CD4-positive, alpha-beta T cell treated with Interleukin-6 at 100 ng/mL for 8 hours (primary cell): Measurements from ENCODE around the gene GHDC.
"Not testable (repeated sequence)": the region's sequence is repeated elsewhere in the genome, so short reads cannot be mapped to it uniquely, and the experiment has no call there.

Source experiments
- DNase-seq: peaks from one replicate; pipeline ENCODE4 v3.0.0-alpha.2; 2020; ENCODE audit warnings: mixed read lengths, low spot score

The GHDC gene

GRCh38 chr17:42202696-42203095, 8.4 kb upstream of the GHDC start:
- DNase-seq, result no peak

GRCh38 chr17:42202159-42202558, 7.9 kb upstream of the GHDC start:
- DNase-seq, result no peak

- DNase-seq, result no peak
Measured at GRCh38 chr17:42201458-42201772, 7.1 kb upstream of the GHDC start.

GRCh38 chr17:42200706-42201457, 6.6 kb upstream of the GHDC start:
- no peak for DNase-seq

GRCh38 chr17:42199416-42200011, 5.2 kb upstream of the GHDC start:
- DNase-seq, result no peak

GRCh38 chr17:42198897-42199296, 4.6 kb upstream of the GHDC start:
- DNase-seq, result no peak

- DNase-seq, result no peak
Measured at GRCh38 chr17:42197564-42198156, 3.4 kb upstream of the GHDC start.

- no peak for DNase-seq
Measured at GRCh38 chr17:42193216-42193968, 902 bp downstream of the GHDC start.

GRCh38 chr17:42192189-42193126, 1.8 kb downstream of the GHDC start:
- DNase-seq, result no peak

- no peak for DNase-seq
Measured at GRCh38 chr17:42191275-42191608, 3.1 kb downstream of the GHDC start.

GRCh38 chr17:42190491-42191274, 3.6 kb downstream of the GHDC start:
- DNase-seq, result no peak

- no peak for DNase-seq
Measured at GRCh38 chr17:42189651-42189965, 4.7 kb downstream of the GHDC start.

- no peak for DNase-seq
Measured at GRCh38 chr17:42188749-42189650, 5.3 kb downstream of the GHDC start.

- DNase-seq, result no peak
Measured at GRCh38 chr17:42187833-42188232, 6.5 kb downstream of the GHDC start.

- not testable (repeated sequence) for DNase-seq
Measured at GRCh38 chr17:42186191-42186590, 8.1 kb downstream of the GHDC start.

GRCh38 chr17:42185621-42185930, 8.7 kb downstream of the GHDC start:
- no peak for DNase-seq

- no peak for DNase-seq
Measured at GRCh38 chr17:42184713-42185620, 9.3 kb downstream of the GHDC start, which contains the start of gene HCRT. TSS of gene HCRT (minus strand) at chr17:42185452. CDS start at chr17:42185365, 87 bp downstream.

- DNase-seq, result peak; percentile 67
Measured at GRCh38 chr17:42183741-42184711, 10.3 kb downstream of the GHDC start.
